ENCODE measurements around the gene PNLIP. TPM values are rescaled to one million over a fixed set of nuclear protein-coding genes. Genes with fewer than 3 reads are reported as not detected.

PNLIP gene
- total RNA-seq = not detected

DNA sequence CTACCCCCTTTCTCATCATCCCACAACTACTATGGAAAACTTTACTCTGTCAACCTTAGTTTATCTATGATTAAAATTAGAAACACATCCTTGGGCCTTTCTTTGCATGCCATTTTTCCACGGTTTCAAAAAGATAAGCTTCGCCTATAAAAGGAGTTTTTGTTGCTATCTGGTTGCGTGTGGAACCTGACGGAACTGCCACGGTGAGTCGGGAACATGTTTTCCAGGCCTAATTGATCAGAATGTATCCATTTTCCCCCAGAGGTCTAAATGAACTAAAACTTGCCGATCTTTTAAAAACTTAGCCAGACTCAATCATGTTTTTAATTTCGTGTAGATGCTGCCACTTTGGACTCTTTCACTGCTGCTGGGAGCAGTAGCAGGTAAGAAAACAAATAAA is at the start of gene PNLIP:
PNLIP (plus strand) TSS at position 176 of the 400 bp plus-strand sequence; CDS start at position 338, 162 bp downstream.
- TF ChIP-seq, protein P1, sequence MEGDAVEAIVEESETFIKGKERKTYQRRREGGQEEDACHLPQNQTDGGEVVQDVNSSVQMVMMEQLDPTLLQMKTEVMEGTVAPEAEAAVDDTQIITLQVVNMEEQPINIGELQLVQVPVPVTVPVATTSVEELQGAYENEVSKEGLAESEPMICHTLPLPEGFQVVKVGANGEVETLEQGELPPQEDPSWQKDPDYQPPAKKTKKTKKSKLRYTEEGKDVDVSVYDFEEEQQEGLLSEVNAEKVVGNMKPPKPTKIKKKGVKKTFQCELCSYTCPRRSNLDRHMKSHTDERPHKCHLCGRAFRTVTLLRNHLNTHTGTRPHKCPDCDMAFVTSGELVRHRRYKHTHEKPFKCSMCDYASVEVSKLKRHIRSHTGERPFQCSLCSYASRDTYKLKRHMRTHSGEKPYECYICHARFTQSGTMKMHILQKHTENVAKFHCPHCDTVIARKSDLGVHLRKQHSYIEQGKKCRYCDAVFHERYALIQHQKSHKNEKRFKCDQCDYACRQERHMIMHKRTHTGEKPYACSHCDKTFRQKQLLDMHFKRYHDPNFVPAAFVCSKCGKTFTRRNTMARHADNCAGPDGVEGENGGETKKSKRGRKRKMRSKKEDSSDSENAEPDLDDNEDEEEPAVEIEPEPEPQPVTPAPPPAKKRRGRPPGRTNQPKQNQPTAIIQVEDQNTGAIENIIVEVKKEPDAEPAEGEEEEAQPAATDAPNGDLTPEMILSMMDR (IDR thresholded peaks at IDR 0.05; ENCODE audit: low read depth) = no peak

DNA sequence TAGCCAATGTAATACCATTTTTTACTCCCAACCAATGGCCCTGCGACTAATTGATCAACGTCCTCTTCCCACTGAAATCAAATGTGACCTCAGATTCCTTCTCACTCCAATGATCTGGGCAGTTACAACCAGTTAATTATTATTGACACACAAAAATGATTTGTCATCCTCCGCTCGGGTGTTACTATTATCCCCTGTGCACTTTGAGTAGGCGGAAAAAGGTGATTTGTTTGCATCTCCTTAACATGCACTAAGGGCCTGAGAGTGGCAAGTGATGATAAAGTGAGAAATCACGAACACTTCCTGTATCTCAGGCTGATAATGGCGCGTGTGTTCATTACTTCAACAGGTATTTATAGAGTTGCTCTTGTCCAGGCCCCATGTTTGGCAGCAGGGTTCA is 40.9 kb upstream of the PNLIP start:
- TF ChIP-seq, protein P1 (IDR thresholded peaks at IDR 0.05; ENCODE audit: low read depth) = no peak

DNA sequence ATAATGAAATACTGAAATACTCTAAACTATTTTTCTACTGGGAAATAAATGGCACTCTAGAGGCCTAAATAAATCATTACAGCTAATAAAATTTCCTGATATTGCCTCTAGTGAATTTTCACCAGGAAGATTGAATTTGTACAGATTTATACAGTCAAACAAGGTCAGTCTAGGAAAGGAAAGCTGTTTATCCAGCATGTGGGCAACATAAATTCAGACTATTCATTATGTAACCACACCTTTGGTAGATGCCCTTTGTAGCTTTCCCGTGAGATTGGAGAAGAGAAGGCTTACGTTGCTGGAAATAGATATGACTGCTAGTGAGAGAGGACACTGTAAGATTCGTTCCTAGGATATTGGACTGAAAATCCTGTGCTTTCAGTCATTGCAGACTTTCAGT is 35.2 kb upstream of the PNLIP start:
- TF ChIP-seq, protein P1 (IDR thresholded peaks at IDR 0.05; ENCODE audit: low read depth) = no peak

DNA sequence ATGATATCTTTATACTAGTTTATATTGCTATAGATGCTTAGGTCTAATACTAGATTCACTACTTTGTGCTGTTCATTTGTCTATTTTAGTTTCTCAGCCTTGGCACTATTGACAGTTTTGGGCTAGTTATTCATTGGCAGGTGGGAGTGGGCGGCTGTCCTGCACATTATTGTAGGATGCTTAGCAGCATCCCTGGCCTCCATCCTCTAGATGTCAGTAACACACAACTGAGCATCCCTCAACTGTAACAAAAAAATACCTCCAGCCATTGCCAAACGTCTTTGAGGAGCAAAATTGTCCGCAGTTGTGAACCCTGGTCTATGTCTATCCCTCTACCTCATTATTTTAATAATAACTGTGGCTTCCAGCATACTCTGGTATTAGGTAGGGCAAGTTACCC is 34.4 kb upstream of the PNLIP start:
- TF ChIP-seq, protein P1 (IDR thresholded peaks at IDR 0.05; ENCODE audit: low read depth) = no peak

DNA sequence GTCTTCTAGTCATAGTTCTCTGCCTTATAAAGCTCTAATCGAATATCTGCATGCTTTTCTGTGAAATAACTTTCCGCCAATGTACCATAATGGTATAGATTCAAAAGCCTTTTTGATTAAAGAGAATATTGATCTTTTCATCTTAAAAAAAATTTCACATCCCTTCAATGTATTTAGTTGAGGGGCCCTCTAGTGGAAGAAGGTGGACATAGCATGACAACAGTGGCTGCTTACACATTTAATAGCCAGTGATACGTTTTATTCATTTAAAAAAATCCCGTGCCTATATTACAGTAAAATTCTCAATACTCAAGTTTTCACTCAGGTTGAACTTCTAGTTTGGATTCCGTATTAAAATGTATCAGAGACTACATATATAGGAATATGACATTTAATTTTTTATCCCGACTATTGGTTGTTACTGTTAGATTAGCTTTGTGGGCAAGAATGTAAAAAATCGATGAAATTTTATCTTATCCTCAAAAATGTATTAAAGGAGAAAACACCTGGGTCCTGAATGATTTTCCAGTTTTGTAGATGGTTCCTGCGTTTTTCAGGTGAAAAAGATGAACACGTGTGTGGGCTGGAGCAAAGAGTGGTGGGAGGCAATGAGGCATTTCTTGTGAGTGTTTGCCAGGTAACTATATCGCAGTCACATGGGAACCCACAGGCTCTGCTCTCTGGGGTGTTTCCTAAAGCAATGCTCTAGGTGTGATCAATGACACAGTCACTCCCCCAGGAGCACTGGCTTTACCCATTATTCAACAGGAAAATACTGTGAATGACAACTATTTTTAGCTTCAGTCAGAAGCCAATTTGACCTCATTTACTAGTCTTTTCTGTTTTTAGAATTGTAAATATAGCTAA is 24.1 kb upstream of the PNLIP start:
- TF ChIP-seq, protein P1 (IDR thresholded peaks at IDR 0.05; ENCODE audit: low read depth) = no peak

DNA sequence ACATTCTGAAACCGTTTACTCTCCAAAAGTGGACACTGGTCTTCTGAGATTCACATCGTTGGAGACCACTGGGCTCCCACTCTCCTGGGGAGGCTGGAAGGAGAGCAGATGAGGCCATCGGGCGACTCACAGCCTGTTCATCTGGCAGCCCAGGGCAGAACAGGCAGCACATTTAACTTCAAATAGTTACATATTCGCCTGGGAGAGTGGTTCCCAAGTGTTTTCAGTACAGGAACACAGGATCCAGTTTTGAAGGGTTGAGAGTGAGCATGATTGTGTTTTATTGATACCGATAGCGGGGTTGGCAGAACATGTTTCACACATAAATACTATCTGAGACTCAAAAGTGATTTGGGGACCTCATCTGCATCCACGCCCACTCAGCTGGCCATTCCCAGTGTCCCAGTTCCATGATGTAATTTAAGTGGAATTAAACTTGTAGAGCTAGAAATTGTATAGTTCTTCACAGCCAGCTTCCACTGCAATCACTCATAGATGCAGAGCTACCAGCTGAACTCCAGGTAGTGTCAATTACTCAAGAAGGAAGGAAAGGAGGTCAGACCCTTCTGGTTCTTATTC is 22.8 kb upstream of the PNLIP start:
- TF ChIP-seq, protein P1 (IDR thresholded peaks at IDR 0.05; ENCODE audit: low read depth) = no peak

DNA sequence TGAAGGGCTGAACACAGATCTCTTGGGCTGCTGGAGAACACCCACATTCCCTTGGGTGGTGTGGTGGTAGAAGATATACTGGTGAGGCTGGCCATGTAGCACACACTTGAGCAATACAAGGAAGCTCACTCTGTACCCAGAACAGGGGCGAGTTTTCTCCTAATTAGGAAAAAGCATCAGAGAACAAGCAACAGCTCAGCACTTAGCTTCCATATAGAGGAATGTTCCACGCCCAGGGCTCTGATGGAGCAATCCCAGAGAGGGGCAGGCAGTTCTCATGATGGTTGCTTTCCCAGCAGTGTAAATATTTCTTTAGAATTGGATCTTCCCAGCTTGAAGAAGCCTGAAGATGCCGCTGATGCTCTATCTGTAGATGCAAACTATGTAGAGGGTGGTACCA is 21.0 kb upstream of the PNLIP start:
- TF ChIP-seq, protein P1 (IDR thresholded peaks at IDR 0.05; ENCODE audit: low read depth) = no peak

Measured in subcutaneous adipose tissue (tissue), 4 donors.